GM12878 (cell line): ENCODE results near the gene ZKSCAN8. TPM values are rescaled to one million over a fixed set of nuclear protein-coding genes. Genes with fewer than 3 reads are reported as not detected.

Source experiments
- BRCA1 ChIP-seq: IDR thresholded peaks from 2 replicates; pipeline ENCODE4 v1.6.1; 2011; ENCODE audit warnings: low read depth, low read length, improper control_type of control experiment
- CBFB ChIP-seq: IDR thresholded peaks from 2 replicates; pipeline ENCODE4 v1.6.1; 2016; ENCODE audit warnings: antibody characterized with exemption, low read depth
- CBX5 ChIP-seq: sonication (generic); IDR thresholded peaks from 2 replicates; pipeline ENCODE4 v1.6.1; 2016; ENCODE audit warnings: low read depth, moderate library complexity, mild to moderate bottlenecking, inconsistent platforms
- CEBPB ChIP-seq, 2 experiments: fragments of 150-350 bp in 1 of 2; IDR thresholded peaks; 2 replicates each; pipeline ENCODE4 v1.6.1; 2012 to 2014; ENCODE audit warnings: low read depth in 2 of 2, low read length in 2 of 2, borderline replicate concordance in 1 of 2, inconsistent platforms in 1 of 2
- HDGF ChIP-seq: fragments of 450-650 bp; IDR thresholded peaks from 2 replicates; pipeline ENCODE4 v1.6.1; 2016; ENCODE audit warnings: antibody characterized with exemption
- HSF1 ChIP-seq: fragments of 150-350 bp; IDR thresholded peaks from 2 replicates; pipeline ENCODE4 v1.6.1; 2014; ENCODE audit warnings: mild to moderate bottlenecking, low read depth, low read length
- IRF5 ChIP-seq: fragments of 450-650 bp; IDR thresholded peaks from 2 replicates; pipeline ENCODE4 v1.6.1; 2017; ENCODE audit warnings: borderline replicate concordance
- MTA3 ChIP-seq: IDR thresholded peaks from 2 replicates; pipeline ENCODE4 v1.6.1; 2012; ENCODE audit warnings: low read length, inconsistent platforms, borderline replicate concordance
- NFXL1 ChIP-seq: fragments of 450-650 bp; IDR thresholded peaks from 2 replicates; pipeline ENCODE4 v1.6.1; 2017; ENCODE audit warnings: antibody characterized with exemption, mild to moderate bottlenecking, borderline replicate concordance
- NR2C2 ChIP-seq: IDR thresholded peaks from 2 replicates; pipeline ENCODE4 v1.6.1; 2011; ENCODE audit warnings: borderline replicate concordance, low read depth; ENCODE audit not compliant: control insufficient read depth, insufficient read length
- POU2F2 ChIP-seq: IDR thresholded peaks from 3 replicates; pipeline ENCODE4 v1.6.1; 2011; ENCODE audit warnings: low read depth, mild to moderate bottlenecking, low read length, borderline replicate concordance
- RAD21 ChIP-seq: IDR thresholded peaks from 2 replicates; pipeline ENCODE4 v1.6.1; 2011; ENCODE audit warnings: mild to moderate bottlenecking, low read depth, low read length, moderate library complexity; ENCODE audit not compliant: insufficient read depth
- RBBP5 ChIP-seq: fragments of 200-600 bp; sonication (generic); conservative IDR thresholded peaks from 2 replicates; pipeline ENCODE4 v1.6.1; 2016
- RELB ChIP-seq: fragments of 450-650 bp; IDR thresholded peaks from 2 replicates; pipeline ENCODE4 v1.6.1; 2017; ENCODE audit warnings: low read depth, mild to moderate bottlenecking, moderate library complexity
- SMAD1 ChIP-seq: fragments of 450-650 bp; IDR thresholded peaks from 2 replicates; pipeline ENCODE4 v1.6.1; 2018; ENCODE audit warnings: mild to moderate bottlenecking, low read depth; ENCODE audit not compliant: partially characterized antibody
- SMARCA5 ChIP-seq: fragments of 450-650 bp; IDR thresholded peaks from 2 replicates; pipeline ENCODE4 v1.6.1; 2017; ENCODE audit warnings: mild to moderate bottlenecking
- SMC3 ChIP-seq: IDR thresholded peaks from 2 replicates; pipeline ENCODE4 v1.6.1; 2011; ENCODE audit warnings: low read length, improper control_type of control experiment, borderline replicate concordance
- SP1 ChIP-seq: IDR thresholded peaks from one replicate; pipeline ENCODE4 v1.6.1; 2011; ENCODE audit warnings: low read depth, low read length
- TARDBP ChIP-seq: IDR thresholded peaks from 2 replicates; pipeline ENCODE4 v1.6.1; 2016; ENCODE audit warnings: borderline replicate concordance
- ZBTB40 ChIP-seq: fragments of 450-650 bp; IDR thresholded peaks from 2 replicates; pipeline ENCODE4 v1.6.1; 2016; ENCODE audit warnings: mild to moderate bottlenecking, moderate library complexity, borderline replicate concordance
- ZNF217 ChIP-seq: fragments of 450-650 bp; IDR thresholded peaks from 2 replicates; pipeline ENCODE4 v1.6.1; 2017; ENCODE audit warnings: antibody characterized with exemption, mild to moderate bottlenecking
- ZNF274 ChIP-seq: IDR thresholded peaks from one replicate; pipeline ENCODE4 v1.8.0; 2011; ENCODE audit not compliant: insufficient read length, insufficient read depth
- ZNF384 ChIP-seq: IDR thresholded peaks from 2 replicates; pipeline ENCODE4 v1.6.1; 2012; ENCODE audit warnings: low read depth, mild to moderate bottlenecking, low read length, improper control_type of control experiment, borderline replicate concordance
- ZZZ3 ChIP-seq: IDR thresholded peaks from 2 replicates; pipeline ENCODE4 v1.6.1; 2011; ENCODE audit warnings: low read depth; ENCODE audit not compliant: control insufficient read depth, insufficient read length
- polyA plus RNA-seq, 11 experiments: library from polyadenylated mRNA; depleted of rRNA in 4 of 11; unstranded in 6 of 11; stranded (reverse) in 5 of 11; fragments of >200 nt; fragmentation: Nextera tagmentation in 4 of 11; fragmentation: Illumina TruSeq in 1 of 11; extraction: Ambion mirVana in 4 of 11; extraction: Trizol in 1 of 11; gene quantifications; 1 replicate in 1 of 11; 2 replicates in 10 of 11; pipeline versions ENCODE4 v1.2.1 to v1.2.3, GENCODE V29; 2011 to 2016; ENCODE audit warnings: inconsistent platforms in 2 of 11, missing spikeins in 2 of 11, low read depth in 1 of 11
- total RNA-seq, 4 experiments: library from RNA; depleted of rRNA in 3 of 4; stranded (reverse); fragments of >200 nt in 3 of 4; fragmentation: Illumina TruSeq in 1 of 4; extraction: Trizol in 1 of 4; gene quantifications; 2 replicates each; pipeline versions ENCODE4 v1.2.1 to v1.2.3, GENCODE V29; 2013 to 2021

ZKSCAN8 gene
- total and polyA plus RNA-seq, 10 of the 15 experiments (the other 5 are each of a cell fraction or from before 2014, with no cell fraction given), result 1.0 to 17.9 (median 8.7) TPM

- TF ChIP-seq ZNF274 (no peak), ZZZ3 (no peak), TARDBP (no peak), SMC3 (peak; percentile 6; the same call in 1 of the 2 replicates), BRCA1 (no peak), IRF5 (no peak), MTA3 (no peak), ZBTB40 (peak; percentile 90), SMAD1 (no peak), SP1 (peak; percentile 14), RAD21 (no peak), NFXL1 (no peak), ZNF217 (no peak), ZNF384 (no peak), HDGF (no peak), HSF1 (no peak), RBBP5 (no peak; the same call in 1 of the 2 replicates), NR2C2 (no peak), POU2F2 (no peak), CBX5 (no peak), CEBPB (IDR thresholded peaks at IDR 0.05; ENCODE audit: borderline replicate concordance in 1 of 2, low read depth in 2 of 2, low read length in 2 of 2) (no peak), CBFB (peak; percentile 35; the same call in 1 of the 2 replicates), SMARCA5 (no peak), RELB (peak; percentile 71)
Measured at GRCh38 chr6:28124350-28124970, 17.2 kb upstream of the ZKSCAN8 start, which contains the start of gene ZSCAN16 (continued).
